GM19238 (cell line): ENCODE results near the gene NOC4L.
"Not testable (repeated sequence)": the region's sequence is repeated elsewhere in the genome, so short reads cannot be mapped to it uniquely, and the experiment has no call there.

Experiments used
- DNase-seq: peaks from one replicate; pipeline ENCODE4 v3.0.0; 2011; ENCODE audit warnings: low spot score; ENCODE audit not compliant: insufficient read length

Gene NOC4L

DNA sequence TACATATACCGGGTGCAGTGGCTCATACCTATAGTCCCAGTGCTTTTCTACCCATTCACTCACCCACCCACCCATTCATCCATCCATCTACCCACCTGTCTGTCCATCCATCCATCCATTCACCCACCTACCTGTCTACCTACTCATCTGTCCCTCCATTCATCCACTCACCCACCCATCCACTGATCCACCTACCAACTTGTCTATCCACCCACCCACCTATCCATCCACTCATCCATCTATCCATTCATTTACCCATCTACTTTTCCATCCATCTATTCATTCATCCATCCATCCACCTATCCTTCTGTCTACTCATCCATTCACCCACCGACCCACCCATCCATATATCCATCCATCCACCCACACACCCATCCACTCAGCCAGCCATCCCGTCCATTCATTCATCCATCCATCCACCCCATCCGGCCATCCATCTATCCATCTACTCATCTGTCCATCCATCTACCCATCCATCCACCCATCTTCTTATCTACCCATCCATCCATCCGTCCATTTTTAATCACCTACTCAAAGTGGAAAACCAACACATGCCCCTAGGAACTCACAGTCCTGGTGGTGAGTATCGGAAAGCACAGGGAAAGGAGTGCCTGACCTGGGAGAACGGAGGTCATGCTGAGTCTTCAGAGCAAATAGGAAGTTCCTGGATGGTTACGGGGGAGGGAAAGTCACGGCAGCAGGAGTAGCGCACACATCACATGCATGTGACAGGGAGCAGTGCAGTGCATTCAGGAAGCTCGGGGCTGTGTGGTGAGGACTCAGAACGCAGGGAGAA, 20.1 kb upstream of the NOC4L start:
- no peak for DNase-seq

DNA sequence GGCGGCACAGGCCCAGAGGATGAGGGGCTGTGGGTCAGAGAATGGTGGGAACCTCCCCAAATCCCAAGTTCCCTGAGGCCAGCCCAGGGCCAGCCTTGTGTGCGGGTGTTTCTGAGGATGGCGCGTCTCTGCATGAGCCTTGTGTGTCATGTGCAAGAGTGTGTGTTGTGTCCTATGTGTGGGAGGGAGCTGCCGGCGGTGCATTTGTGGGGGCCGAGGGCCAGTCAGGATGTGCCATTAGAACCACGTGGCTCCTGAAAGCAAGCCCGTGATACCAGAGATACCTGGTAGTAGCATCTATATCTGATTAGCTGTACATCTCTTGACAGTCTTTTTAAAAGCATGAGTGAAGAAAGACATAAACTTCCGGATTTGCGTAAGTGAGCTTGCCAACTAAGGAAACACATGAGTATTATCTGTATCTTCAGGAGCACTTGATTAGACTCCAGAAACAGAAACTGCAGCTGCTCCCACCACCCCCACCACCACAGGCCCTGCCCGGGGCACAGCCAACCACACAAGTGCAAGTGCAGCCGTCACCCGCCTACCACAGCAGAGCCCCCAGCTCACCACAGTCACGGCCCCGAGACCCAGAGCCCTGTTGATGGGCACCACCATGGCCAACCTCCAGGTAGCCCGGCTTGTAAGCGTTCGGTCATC, 19.4 kb upstream of the NOC4L start:
- no peak for DNase-seq

DNA sequence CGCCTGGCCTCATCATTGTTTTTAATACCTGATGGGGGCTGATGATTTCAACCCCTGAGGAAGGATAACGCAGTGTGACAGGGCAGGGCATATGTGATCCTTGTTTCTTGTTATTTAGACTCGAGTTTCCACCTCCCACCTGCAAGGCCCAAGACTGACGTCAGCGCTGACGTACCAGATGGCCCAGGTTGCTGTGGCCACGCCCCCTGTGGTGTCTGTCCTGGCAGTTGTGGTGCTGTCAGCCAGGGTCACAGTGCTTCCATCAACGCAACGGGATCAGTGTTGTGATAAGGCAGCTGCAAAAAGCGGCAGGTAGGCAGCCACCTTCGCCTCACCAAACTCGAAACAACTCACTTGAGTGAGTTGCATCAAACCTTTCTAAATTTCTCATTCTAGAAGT, 18.5 kb upstream of the NOC4L start:
- no peak for DNase-seq

DNA sequence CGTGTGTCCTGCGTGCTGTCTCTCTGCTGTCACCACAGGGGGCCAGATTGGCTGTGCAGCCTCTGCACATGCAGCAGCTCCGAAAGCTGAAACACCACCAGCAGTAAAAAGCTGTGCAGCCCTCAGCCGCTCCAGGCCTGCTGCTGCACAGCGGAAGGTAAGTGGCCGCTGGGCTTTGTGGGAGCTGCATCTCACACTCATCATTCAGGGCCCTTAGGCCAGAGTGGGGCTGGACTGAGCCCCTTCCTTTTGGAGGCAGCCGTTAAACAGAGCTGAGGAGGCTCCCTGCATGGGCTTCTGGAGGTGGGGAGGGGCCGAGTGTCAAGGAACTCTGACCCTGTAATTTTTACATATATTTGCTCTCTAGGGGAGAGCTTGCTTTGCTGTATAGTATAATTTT, 17.2 kb upstream of the NOC4L start:
- DNase-seq, result no peak

DNA sequence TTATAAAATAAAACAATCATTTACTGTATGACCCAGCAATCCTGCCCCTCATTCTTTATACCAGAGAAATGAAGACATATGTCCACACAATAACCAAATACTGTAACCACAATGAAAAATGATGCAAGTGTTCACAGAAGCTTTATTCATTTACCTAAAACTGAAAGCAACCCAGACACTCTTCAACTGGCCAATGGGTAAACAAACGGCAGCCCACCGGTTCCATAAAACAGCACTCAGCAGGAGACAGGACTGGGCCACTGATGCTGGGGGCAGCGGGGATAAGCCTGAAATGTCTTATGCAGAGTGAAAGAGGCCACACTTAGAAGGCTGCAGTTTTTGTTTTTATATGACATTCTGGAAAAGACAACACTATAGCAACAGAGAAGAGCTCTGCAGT, 15.2 kb upstream of the NOC4L start:
- no peak for DNase-seq

DNA sequence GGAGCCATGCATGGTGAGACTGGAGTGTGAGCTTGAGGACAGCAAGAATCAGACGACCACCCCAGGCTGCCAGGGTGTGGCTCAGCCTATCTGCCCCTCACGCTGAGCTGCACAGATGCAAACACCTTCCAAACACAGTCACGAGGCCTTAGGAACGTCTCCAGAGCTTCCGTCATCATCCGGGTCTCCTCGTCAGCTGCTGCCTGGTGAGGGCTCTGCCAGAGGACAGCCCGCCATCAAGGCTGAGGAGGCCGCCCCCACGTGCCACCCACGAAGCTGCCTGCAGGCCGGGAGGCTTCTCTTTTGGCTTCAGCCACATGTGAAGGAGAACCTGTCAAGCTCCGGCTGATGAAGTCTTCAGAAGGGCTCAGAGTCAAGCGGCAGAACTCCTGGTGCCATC, 13.6 kb upstream of the NOC4L start:
- DNase-seq, result no peak

DNA sequence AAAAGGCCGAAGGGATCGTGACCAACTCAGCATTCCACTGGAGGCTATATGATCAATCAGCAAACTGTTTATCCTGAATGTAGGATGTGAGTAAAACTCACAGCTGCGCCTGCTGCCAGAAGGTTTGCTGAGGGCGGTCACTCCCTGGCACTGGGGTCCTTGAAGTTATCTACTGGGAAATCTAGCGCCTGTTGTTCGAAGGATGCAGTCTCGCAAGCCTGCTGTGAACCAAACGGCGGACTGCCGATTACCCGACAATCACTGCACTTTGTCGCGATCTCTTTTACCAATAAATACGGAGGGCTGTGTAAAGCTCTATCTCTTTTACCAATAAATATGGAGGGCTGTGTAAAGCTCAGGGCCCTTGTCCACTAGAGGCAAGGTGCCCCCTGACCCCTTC, 13.0 kb upstream of the NOC4L start:
- no peak for DNase-seq

DNA sequence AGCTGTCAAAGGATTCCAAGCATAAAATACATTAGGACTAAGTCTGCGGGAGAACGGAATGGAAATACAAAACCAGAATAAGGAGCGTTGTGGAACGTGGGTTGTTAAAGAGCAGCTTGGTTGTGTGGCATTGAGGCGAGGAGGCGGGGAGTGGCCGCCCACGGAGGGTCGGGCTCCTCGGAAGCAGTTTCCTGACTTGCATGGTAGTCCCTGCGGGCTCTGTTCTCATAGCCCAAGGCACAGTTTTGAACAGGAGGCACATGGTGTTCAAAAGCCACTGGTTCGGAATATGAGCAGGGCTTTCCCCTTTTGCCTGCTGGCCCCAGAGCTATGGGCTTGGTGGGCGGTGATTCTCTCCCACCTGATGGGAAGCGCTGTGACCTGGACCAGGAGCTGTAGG, 12.3 kb upstream of the NOC4L start:
- DNase-seq, result no peak

DNA sequence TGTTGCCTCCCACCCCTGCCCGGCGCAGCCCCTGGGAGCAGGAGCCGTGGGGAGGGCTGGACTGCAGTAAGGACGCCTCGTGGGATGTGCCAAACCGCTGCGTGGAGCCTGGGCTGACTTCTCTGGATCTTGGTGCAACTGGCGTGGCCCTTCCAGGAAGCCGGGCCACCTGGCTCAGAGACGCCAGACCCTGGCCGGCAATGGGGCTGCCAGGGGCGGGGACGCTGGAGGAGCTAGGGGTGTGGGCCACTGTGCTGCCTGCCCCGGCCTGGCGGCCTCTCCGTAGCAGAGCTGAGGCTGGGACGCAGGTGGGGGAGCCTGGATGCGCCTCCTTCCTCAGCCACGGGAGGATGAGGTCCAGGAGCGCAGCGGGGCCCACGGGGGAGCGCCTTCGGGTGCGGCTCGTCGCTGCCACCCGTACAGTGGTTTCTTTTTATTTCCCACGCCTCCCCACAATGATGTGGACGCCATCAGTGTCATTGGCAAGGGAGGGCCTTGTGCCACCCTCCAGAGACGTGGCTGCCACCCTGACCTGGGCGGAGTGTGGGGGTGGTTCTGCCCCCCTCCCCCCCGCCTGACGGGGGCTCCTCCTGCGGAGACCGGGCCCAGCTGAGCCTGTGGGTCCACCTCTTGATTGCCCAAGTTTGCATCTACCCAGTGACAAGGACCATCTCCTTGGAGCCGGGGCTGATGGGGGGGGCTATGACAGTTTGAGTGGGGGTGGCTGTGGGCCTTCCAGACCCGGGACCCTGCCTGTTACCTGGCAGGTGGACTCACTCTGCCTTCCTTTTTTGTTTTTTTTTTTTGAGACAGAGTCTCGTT, 11.4 kb upstream of the NOC4L start:
- DNase-seq, result no peak

DNA sequence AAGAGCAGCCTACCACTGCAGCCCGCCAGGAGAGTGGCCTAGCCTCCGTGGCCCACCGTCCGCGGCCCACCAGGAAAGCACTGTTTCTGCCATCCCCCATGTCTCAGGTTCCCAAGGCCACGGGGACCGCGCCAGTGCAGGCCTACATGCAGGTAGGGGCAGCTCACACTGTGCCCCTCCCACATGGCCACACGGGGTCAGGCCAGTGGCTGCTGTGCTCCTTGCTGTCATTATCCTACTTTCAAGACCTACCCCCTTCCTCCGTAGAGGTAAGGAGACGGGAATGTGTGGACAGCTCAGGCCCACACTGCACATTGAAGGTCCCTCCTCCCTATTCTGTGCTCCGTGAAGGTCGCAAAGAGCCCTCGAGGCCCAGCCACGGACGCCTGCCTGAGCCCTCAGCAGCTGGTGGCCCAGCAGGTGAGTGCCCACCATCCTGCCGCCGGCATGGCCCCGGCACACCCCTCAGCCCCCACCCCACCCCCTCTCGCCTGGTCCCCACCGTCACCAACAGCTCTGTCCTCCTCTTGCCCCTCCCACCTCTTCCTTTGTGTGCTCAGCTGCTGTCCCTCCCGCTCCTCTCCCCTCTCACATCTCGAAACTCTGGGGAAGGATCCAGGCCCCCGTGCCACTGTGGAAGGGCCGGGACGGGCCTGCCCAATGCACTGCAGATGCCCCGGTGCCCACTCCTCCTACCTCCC, 10.2 kb upstream of the NOC4L start:
- DNase-seq, result no peak

DNA sequence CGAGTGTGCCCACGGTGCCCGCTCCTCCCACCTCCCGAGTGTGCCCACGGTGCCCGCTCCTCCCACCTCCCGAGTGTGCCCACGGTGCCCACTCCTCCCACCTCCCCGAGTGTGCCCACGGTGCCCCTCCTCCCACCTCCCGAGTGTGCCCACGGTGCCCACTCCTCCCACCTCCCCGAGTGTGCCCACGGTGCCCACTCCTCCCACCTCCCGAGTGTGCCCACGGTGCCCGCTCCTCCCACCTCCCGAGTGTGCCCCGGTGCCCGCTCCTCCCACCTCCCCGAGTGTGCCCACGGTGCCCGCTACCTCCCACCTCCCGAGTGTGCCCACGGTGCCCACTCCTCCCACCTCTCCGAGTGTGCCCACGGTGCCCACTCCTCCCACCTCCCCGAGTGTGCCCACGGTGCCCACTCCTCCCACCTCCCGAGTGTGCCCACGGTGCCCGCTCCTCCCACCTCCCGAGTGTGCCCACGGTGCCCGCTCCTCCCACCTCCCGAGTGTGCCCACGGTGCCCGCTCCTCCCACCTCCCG, 9.5 kb upstream of the NOC4L start:
- not testable (repeated sequence) for DNase-seq

DNA sequence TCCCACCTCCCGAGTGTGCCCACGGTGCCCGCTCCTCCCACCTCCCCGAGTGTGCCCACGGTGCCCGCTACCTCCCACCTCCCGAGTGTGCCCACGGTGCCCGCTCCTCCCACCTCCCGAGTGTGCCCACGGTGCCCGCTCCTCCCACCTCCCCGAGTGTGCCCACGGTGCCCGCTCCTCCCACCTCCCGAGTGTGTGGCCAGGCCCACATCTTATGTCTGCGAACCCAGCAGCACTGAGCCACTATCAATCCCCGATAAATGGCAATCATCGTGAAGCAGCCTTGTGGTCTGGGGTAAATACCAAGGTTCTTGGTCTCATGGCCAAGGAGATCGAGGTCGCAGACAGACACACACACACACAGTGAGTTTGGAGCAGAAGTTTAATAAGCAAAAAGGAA, 8.0 kb upstream of the NOC4L start:
- not testable (repeated sequence) for DNase-seq

DNA sequence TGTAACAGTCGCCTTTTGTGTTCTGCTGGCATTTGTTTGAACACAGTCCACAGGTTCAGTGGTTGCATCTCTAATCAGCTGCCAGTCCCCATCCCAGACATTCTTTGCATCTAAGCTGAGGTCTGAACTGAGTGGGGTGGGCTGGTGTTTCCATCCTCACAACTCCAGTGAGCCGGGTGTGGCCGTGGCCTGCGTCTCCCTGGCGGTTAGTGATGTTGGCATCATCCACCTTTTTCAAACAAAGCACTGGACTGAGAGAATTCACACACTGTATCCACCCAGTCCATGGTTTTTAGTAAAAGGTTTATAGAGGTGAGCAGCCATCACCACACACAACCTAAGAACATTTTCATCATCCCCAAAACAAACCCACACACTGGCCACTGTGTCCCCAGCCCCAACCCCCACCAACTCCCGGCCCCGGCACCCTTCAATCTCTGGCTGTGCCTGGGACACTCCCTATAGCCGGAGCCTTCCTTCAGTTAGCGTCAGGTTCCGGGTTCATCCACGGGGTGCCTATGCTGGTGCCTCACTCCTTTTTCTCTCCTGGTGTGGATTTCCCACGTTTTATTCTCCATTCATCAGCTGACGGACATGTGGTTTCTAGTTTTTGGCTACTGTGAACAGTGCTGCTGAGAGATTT, 6.7 kb upstream of the NOC4L start:
- DNase-seq, result no peak

DNA sequence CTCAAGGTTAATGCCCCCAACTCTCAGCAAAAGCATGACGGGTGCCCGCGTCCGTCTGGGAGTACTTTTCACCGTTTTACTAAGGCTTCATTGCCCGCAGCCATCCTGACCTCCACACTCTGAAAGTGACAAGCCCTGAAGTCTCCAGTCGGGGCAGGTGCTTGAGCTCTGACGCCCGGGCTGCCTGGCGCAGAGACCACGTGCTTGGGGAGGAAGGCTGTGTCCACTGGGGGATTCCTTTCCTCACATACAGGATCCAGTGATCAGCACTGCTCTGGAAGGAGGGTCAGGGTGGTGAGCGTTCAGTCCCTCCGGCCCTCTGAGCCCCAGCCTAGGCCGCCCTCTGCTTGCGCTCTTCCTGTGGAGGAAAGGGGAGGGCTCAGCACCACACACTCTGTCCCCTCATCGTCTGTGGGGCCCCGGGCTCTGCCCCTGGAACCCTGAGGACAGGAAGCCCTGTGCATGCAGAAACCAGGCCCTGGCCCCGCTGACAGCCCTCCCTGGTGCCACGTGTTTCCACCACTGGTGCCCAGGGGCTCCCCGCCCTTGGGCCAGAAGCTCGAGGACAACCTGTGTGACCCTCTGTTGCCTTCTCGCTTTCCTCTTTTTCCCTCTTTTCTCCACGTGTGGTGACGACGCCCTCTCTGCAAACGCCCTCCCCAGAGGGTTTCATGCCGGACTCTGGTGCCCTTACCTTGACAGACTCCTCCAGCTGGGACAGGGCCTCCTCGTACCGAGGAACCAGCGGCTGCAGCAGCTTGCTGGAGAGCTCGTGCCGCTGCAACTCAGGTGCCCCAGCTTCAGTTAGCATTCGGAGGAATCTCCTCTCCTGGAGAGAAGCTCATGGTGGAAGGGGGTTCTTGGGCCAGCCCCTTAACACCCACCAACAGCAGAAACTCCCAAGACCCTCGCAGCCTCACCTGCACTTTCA, 5.1 kb upstream of the NOC4L start:
- DNase-seq, result no peak

DNA sequence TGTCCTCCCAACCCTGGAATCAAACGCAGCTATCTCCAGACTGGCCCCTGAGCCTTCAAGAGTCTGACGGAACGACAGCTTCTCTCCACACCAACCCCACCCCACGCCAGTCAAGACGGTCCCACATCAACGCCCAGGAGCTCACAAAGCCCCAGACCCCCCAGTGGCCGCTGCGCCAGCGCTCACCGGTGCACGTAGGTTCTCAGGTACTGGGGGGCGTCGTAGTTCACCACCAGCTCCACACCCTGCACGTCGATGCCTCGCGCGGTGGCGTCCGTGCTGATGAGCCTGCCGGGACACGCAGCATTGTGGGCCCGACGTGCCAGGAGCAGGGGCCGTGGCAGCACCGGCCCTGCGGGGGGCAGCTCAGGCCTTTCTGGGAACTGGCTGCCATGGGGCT, 4.3 kb upstream of the NOC4L start:
- no peak for DNase-seq

DNA sequence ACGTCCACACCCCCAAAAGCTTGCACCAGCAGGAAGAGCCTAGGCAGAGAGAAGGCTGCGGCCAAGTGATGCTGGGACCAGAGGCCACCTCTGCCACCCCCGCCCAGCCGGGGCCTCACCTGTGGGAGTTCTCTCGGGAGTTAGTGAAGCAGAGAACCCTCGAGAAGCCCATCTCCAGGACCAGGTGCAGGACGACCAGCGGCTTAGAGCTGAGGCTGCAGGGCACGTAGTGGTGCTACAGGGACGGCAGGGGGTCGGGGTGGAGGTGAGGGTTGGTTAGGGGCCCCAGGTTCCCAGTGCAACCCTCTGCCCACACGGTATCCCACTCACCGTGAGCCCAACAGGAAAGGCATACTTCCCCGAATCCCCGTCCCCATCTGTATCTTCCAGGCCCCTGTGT, 3.8 kb upstream of the NOC4L start:
- no peak for DNase-seq

DNA sequence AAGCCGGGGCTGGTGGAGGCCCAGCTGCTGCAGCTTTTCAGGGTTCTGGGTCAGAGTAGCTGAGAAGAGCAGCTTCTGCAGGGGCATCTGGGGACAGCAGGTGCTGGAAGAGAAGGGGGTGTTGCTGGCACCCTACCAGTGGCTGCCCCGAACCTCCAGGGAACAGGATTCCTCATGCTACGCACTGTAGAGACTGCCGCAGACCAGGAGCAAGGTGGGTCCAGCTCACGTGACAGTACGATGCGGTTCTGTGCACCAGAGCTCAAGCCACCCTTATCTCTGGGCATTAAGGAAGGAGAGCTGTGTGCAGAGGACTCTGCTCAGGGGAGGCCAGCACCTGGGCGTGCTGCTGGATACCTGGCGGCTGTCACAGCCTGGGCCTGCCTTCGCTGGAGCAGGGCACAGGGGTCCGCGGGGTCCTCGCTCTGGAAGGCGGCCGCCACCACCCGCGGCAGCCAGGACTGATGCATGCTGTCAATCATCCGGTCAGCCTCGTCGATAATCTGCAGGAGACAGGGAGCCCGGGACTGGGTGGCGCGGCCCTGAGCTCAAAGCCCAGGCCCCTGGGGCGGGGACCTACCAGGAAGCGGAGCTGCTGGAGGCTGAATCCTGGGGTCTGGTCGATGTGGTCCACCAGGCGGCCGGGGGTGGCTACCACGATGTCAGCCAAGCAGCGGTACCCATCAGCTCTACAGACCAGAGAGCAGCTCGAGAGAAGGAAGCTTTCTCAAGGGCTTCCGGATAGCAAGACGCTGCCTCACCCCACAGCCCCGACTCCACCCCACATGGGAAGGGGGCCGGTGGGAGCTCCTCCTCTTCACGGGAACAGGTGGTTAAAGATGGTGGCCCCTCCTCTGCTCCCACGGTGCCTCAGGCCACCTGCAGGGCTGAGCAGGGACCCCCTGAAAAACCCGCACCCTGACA, 3.1 kb upstream of the NOC4L start:
- no peak for DNase-seq

DNA sequence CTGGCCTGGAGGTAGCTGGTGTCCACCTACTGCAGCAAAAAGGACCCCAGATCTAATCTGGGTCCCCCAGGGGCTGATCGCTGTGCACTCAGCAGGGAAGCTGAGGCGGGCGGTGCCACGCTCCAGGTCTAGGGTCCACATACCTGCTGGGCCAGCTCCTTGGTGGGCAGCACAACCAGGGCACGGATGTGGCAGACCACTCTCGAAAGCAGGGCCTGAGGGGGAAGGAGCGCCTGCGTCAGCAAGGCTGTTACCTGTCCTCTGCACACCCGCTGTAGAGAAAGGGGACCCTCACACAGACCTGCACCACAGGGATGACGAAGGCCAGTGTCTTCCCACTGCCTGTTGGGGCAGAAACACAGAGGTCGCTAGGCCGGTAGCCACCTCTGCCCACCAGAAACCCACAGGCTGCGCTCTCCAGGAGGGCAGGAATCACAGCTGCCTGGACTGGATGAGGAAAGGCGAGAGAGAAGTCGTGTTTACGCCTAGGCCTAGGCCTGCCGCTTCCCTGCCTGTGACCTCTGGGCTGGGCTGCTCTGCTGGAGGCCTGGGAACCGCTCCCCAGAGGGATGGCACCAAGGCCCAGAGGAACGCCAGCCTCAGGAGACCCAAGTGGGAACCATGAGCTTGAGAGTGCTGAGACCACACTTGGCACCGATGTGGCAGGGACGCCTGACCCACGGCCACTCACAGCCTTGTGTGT, 2.1 kb upstream of the NOC4L start:
- no peak for DNase-seq
